Erythroblast (primary cell): ENCODE measurements around the gene CPSF3.

Experiments used
- DNase-seq, 2 experiments: peaks; one replicate each; lab custom pipeline; 2025; lab: John Stamatoyannopoulos, UW
- GATA1 ChIP-seq: IDR thresholded peaks from 2 replicates; pipeline ENCODE4 v1.6.1; 2011; ENCODE audit warnings: low read depth, mild to moderate bottlenecking, control low read depth, low read length, moderate library complexity
- POLR2A ChIP-seq: IDR thresholded peaks from 2 replicates; pipeline ENCODE4 v1.6.1; 2011; ENCODE audit warnings: mild to moderate bottlenecking, low read length

CPSF3 gene

DNA sequence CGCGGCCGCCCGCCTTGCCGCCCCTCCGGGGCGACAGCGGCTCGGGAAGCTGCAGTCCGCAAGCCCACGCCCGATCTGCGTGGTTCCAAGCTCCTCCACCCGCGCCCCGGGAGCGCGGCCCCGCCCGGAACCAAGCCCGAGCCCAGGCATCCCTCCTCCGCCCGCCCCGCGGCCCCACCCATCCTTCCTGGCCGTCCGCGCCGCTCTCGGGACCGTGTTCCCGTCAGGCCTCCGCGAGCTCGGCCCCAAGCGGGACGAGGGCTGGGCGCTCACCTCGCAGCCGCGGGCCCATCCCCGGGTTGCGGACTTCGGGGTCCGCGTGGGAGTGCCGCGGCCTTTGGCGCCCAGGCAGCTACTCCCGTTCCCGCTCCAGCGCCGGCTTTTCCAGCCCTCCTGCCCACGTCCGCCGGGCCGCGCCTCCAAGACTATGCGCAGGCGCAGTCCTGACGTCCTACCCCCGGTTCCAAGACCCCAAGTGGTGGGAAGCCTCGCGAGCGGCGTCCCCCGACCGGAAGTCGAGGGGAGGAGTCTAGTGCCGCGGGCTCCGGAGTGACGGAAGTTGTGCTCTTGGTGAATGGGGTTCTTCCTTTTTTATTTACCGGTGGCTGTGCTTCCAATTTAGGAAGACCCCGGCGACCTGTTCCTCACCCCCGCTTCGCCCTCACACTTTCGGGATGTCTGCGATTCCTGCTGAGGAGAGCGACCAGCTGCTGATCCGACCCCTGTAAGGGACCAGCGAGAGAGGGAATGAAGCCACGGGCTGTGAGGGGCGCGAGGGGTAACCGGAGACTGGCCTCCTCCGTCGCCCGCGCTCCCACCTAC lies at the start of gene CPSF3, which contains the start of gene ITGB1BP1:
Gene CPSF3 (plus strand): TSS at position 555 of the 822 bp plus-strand sequence. CDS start 120 bp downstream, at position 675.
Gene ITGB1BP1 (minus strand): TSS at position 429 of the 822 bp plus-strand sequence. CDS start 4,831 bp downstream, outside the sequence.
- peak; percentile 78 for TF ChIP-seq POLR2A
- no peak for TF ChIP-seq GATA1
- peak; percentile 98 to 99 for DNase-seq

DNA sequence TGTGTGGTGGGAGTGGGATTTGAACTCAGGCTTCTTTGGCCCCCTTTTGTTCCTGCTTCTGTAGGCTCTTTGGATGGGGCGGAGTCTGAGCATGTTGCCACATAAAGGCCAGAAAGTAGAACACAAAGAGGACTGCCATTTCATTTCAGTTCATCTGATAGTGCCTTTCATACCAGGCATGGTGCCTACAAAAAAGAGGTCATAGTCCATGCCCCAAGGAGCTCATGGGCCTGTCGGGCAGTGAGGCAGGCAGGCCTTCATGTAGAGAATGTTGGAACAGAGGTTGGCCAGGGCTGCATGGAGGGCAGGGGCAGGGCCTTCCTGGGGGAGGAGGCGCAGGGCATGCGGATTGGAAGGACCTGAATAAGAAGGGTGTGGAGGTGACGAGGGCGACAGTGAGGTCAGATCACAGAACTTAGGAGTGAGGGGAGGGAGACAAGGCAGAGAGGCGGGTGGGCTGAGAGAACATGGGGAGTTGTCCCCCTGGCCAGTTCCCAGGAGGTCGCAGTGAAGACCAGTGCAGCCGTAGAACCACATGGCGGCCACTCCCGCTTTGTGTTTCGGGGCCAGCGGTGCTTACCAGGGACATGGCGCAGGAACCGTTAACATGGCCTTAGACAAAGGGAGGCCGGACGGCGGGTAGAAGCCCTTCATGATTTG lies 49.3 kb upstream of the CPSF3 start:
- no peak for DNase-seq
- TF ChIP-seq POLR2A (no peak), GATA1 (no peak)

DNA sequence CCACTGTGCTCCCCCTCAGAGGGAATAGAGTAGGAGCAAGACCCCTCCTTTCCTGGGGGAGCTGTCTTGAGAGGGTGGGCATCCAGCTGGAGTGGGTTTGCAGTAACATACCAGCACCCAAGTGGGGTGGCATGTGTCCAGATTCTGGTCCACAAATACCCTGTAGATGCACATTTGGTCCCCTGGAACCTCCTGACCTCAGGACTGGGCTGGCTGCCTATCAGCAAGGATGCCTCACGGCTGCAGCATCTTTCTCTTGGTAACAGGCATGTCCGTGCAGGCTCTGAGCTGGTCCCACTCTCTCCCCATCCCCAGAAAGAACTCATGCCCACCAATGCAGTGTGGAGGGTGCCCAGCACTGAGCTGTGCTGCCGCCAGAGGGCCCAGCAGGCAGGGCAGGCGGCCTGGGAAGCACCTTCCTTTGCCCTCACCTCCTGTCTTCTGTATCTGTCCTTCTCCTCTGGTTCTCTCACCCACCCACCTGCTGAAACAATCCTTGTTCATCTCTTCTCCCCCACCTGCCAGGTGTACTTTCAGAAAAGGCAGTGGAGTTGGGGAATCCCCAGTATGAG lies 47.5 kb upstream of the CPSF3 start:
- no peak for DNase-seq
- TF ChIP-seq POLR2A (no peak), GATA1 (no peak)

DNA sequence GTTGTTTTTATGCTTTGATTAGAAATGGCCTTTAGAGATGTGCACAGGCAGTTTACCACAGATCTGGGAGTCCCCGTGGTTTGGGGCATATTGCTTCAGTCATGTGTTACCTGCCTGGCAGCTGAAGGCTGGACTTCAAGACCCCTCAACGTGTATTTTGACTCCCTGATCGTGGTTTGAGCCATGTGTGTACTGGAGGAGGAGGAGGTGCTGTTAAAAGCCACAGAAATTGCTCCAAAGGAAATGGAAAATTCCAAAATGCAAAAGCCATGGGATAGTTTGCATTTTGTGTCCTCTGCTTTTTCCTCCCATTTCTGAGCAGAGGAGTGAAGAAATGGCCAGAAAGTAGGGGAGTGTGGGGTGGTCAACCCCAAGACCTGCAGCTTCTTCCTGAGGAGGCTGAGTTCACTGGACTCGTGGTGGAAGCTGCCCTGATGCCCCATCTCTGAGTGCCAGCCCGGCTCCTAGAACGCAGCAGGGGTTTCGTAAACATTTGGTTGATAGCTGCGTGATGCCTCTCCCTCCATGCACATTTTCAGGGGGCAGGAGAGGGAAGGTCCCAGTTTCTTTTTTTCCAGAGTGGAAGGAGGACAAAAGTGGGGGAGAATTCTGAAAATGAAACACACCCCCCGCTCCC lies 45.9 kb upstream of the CPSF3 start:
- DNase-seq = no peak
- TF ChIP-seq GATA1 (no peak), POLR2A (no peak)

DNA sequence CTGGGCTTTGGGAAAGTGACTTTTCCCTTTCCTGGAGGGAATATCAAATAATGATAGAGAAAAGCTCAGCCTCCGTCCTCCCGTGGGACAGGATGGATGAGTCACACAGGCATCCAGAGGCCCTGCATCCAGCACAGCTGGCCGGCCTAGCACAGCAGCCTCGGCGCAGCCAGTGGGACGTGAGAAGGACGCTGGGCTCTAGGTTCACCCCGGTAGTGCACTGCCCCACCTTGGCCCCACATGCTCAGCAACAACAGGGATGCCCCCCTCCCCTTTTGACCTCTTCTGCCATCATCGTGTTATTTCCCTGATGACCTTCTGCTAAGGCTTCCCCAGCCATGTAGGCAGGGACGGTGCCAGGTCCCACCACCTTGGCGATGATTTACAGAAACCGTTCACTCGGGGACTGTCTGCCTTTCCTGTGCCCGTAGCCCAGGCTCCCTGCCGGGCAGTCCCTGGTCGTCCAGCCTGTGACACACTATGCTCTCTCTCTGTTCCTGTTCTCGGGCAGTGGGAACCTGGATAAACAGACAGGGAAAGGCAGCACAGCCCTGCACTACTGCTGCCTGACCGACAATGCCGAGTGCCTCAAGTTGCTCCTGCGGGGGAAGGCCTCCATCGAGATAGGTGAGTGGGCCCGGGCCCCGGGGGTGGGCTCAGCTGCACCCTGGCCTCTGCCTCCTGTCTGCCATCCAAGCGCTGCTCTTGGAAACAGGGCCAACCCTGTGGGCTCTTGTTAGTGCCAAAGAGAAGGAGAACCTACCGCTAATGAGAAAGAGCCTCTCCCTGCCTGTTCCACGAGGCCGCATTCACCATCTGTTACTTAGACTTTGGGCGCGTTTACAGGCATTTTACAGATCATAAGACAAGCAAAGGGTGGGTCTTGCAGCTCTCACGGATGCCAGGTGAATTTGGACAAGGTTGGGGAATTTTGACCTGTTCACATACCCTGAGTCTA lies 44.7 kb upstream of the CPSF3 start:
- no peak for DNase-seq
- TF ChIP-seq GATA1 (no peak), POLR2A (no peak)

DNA sequence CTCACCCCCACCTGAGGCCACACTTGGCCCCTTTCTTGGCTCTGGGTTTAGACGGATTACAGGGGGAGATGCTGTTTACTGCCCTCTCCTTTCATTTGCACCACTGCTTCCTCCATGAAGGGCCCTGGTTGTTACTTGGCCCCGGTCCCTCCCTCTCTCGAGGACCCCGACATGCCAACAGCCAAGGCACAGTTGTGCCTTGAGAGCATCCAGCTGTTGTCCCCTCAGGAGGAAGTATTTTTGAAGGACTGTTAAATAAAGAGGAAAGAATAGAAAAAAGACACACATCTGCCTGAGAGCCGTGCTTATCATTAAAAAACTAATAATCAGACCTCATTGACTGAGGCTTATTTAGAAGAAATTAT lies 44.1 kb upstream of the CPSF3 start:
- DNase-seq = no peak
- TF ChIP-seq GATA1 (no peak), POLR2A (no peak)

DNA sequence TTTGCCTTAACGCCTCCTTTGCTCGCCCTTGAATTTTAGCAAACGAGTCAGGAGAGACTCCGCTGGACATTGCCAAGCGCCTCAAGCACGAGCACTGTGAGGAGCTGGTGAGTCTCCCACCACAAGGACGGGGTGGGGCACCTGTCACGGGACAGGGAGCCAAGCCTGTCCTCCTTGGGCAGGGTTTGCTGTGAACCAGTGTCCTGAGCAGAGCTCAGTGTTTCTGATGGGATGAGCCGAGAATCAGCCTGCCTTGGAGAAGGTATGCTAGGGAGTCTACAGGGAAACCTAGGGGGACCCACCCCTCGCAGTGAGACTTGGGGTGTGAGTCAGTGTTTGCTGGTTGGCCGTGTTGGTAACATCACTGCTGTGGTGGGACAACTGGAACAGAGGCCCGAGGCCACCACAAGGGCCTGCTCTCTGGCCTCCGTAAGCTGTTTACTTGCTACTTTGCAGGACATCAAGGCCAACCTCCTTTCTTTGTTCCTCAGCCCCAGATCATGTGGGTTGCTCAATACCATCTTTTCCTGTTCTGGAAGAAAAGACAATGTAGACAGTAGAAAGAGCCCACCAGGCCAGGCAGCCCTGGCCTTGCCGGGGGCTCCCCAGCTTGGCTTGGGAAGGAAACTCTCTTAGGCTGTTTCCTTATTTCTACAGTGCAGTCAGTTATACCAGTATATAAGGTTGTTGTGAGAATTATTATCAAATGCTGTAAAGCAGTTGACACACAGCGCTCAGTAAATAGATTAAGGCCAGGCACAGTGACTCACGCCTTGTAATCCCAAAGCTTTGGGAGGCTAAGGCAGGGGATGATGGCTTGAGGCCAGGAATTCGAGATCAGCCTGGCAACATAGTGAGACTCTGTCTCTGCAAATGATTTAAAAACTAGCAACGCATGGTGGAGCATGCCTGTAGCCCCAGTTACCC lies 42.5 kb upstream of the CPSF3 start:
- TF ChIP-seq GATA1 (no peak), POLR2A (no peak)
- DNase-seq = no peak

DNA sequence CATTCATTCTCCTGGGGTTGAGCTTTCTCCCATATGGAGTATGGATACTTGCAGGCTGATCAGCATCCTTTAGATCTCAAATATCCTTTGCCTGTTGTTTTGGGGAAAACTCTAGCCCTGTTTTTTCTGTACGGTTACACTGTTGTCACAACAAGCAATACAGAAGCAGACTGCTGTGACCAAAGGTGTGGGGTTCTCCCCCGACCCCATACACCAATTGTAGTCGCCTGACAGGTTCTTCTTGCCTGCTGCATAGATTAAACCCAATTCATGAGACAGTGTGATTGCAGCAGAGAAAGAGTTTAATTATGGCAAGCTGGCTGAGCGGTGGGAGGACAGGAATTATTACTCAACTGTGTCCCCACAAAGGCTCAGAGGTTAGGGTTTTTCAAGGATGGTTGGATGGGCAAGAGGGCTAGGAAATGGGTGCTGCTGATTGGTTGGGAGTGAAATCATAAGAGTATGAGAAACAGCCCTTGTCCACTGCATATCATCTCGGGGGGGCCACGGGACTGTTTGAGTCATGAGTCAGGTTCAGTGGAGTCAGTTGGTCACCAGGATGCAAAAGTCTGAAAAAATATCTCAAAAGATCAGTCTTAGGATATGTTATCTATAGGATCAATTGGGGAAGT lies 40.7 kb upstream of the CPSF3 start:
- TF ChIP-seq POLR2A (no peak), GATA1 (no peak)
- no peak for DNase-seq

DNA sequence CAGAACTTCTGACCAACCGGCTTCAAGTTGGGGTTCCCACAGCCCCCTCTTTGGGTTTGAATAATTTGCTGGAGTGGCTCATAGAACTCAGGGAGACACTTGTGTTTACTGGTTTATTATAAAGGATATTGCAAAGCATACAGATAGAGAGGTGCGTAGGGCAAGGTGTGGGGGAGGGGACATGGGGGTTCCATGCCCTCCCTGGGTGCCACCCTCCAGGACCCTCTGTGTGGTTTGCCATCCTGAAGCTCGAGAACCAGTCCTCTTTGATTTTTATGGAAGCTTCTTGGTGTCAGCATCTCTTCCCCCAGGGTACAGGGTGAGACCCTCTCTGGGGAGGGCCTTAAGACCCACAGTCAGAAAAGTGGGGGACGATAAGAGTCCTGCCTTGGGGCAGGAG lies 38.9 kb upstream of the CPSF3 start:
- DNase-seq = no peak
- TF ChIP-seq GATA1 = no peak
- no peak for TF ChIP-seq POLR2A

DNA sequence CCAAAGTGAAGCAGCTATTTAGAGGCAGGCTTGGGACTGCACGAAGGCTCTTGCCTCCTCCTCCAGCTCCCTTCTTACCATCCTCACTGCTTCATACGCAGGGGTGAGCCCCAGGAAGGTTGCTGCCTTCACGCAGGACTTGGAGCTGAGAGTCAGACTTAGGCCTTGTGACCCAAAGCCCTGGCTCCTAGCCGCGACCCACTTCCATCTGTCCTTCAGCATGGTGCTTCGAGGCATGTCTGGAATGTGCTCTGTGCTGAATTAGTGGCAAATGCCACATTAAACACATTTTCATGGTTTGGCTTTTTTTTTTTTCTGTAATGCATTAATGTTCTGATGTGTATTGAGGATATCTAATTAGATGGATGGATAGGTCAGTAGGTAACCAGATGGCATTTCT lies 37.6 kb upstream of the CPSF3 start:
- TF ChIP-seq GATA1 (no peak), POLR2A (no peak)
- no peak for DNase-seq

DNA sequence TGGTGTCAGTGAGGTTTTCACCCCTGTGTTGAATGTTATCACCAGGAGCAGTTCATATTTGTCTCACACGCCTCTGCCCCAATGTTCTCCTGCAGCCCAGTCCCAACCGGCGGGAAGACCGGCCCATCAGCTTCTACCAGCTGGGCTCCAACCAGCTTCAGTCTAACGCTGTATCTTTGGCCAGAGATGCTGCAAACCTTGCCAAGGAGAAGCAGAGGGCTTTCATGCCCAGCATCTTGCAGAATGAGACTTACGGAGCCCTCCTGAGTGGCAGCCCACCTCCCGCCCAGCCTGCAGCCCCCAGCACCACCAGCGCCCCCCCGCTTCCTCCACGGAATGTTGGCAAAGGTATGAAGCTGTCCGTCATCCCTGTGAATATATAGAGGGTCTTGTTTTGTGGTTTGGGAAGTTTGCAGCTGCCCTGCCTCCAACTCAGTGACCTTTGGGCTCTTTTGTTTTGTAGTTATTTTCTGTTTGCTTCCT lies 35.2 kb upstream of the CPSF3 start:
- no peak for DNase-seq
- TF ChIP-seq GATA1 = no peak
- no peak for TF ChIP-seq POLR2A
